CD4-positive, CD25-positive, alpha-beta regulatory T cell (primary cell): Measurements from ENCODE around the gene ZNF624. TPM values are rescaled to one million over a fixed set of nuclear protein-coding genes. Genes with fewer than 3 reads are reported as not detected.
"Not testable (repeated sequence)": the region's sequence is repeated elsewhere in the genome, so short reads cannot be mapped to it uniquely, and the experiment has no call there.

Source experiments
- ATAC-seq, 2 donors: fragments of 150-1000 bp; cut with Tn5 transposase; one replicate each; pipeline ENCODE4 v1.10.0; 2021; ENCODE audit warnings: low read depth in 2 of 2, moderate number of reproducible peaks in 2 of 2, moderate library complexity in 1 of 2
- DNase-seq, 3 donors: peaks; one replicate each; pipeline versions ENCODE4 v3.0.0 to v3.0.0-alpha.2; 2012 to 2022; ENCODE audit warnings: mixed read lengths in 1 of 3
- H3K27ac ChIP-seq: one replicate; pipeline ENCODE4 v1.7.0; 2013; ENCODE audit warnings: mild to moderate bottlenecking, low read length; ENCODE audit not compliant: insufficient read depth, poor library complexity, severe bottlenecking
- H3K27me3 ChIP-seq: one replicate; pipeline ENCODE4 v1.7.0; 2013; ENCODE audit warnings: low read length; ENCODE audit not compliant: control insufficient read depth, insufficient read depth
- H3K36me3 ChIP-seq: one replicate; pipeline ENCODE4 v1.7.0; 2013; ENCODE audit warnings: mild to moderate bottlenecking, low read length, moderate library complexity; ENCODE audit not compliant: control insufficient read depth, insufficient read depth
- H3K4me1 ChIP-seq: 2 replicates; pipeline ENCODE4 v1.7.0; 2013; ENCODE audit warnings: mild to moderate bottlenecking, low read length; ENCODE audit not compliant: insufficient read depth, control insufficient read depth, poor library complexity, severe bottlenecking
- H3K4me3 ChIP-seq: one replicate; pipeline ENCODE4 v1.7.0; 2013; ENCODE audit warnings: low read depth, mild to moderate bottlenecking, low read length, moderate library complexity
- H3K9me3 ChIP-seq, 2 experiments: 1 replicate in 1 of 2; 2 replicates in 1 of 2; pipeline ENCODE4 v1.7.0; 2013; ENCODE audit warnings: low read length in 2 of 2, mild to moderate bottlenecking in 1 of 2, moderate library complexity in 1 of 2; ENCODE audit not compliant: control insufficient read depth in 2 of 2
- H3K27ac Mint-ChIP-seq, 3 donors: one replicate each; pipeline ENCODE4 v1.8.0; 2020 to 2022; ENCODE audit warnings: mild to moderate bottlenecking in 3 of 3, mixed read lengths in 3 of 3, moderate library complexity in 2 of 3
- H3K27me3 Mint-ChIP-seq: one replicate; pipeline ENCODE4 v1.8.0; 2022; ENCODE audit warnings: mild to moderate bottlenecking, mixed read lengths
- H3K36me3 Mint-ChIP-seq: one replicate; pipeline ENCODE4 v1.8.0; 2020; ENCODE audit warnings: mixed read lengths
- H3K4me1 Mint-ChIP-seq, 4 donors: one replicate each; pipeline ENCODE4 v1.8.0; 2020 to 2022; ENCODE audit warnings: mixed read lengths in 4 of 4, mild to moderate bottlenecking in 1 of 4
- H3K4me3 Mint-ChIP-seq, 4 donors: one replicate each; pipeline ENCODE4 v1.8.0; 2020 to 2022; ENCODE audit warnings: mild to moderate bottlenecking in 4 of 4, mixed read lengths in 4 of 4, moderate library complexity in 3 of 4
- H3K9me3 Mint-ChIP-seq, 7 donors: one replicate each; pipeline ENCODE4 v1.8.0; 2020 to 2022; ENCODE audit warnings: mixed read lengths in 7 of 7, mild to moderate bottlenecking in 3 of 7, moderate library complexity in 2 of 7
- polyA plus RNA-seq, 4 donors: library from polyadenylated mRNA; unstranded; fragments of 300-500 nt; fragmentation: Illumina TruSeq; gene quantifications; one replicate each; pipeline ENCODE4 v1.2.3, GENCODE V29; 2021
- total RNA-seq: library from RNA; stranded (reverse); gene quantifications from one replicate; pipeline ENCODE4 v1.2.3, GENCODE V29; 2022

The ZNF624 gene
- total RNA-seq (4.4 TPM), polyA plus RNA-seq (1 to 10 TPM; 2.5 to 6.2 (median 3.9) TPM)

- H3K27ac ChIP-seq: no peak within 1 kb of the TSS
- Mint-ChIP-seq H3K36me3 (peaks cover 6% of the 10 kb centered on the region), H3K4me3 (peak within 1 kb of the TSS; percentile 80 to 94 (median 88)), H3K27ac (peak within 1 kb of the TSS in 2 of 3 donors; percentile 15 to 18), H3K9me3 (no peaks in the 10 kb centered on the region), H3K27me3 (peaks cover 20% of the 10 kb centered on the region), H3K4me1 (peaks cover 10 to 24% (median 17%) of the 10 kb centered on the region in 4 donors)
- H3K36me3 ChIP-seq: peaks cover 4% of the 10 kb centered on the region
- peak within 1 kb of the TSS; percentile 93 for H3K4me3 ChIP-seq
- H3K4me1 ChIP-seq: peaks cover 19% of the 10 kb centered on the region
- peak; percentile 77 to 86 (median 82) for DNase-seq
- peak; percentile 95 to 97 for ATAC-seq
- H3K9me3 ChIP-seq: no peaks in the 10 kb centered on the region
- peaks cover 6% of the 10 kb centered on the region for H3K27me3 ChIP-seq
Observed at GRCh38 chr17:16653367-16654041, at the start of gene ZNF624. ZNF624 (minus strand) TSS chr17:16653850.

GRCh38 chr17:16697603-16698002 lies 44.0 kb upstream of the ZNF624 start:
- not testable (repeated sequence) for H3K27ac Mint-ChIP-seq, H3K36me3 ChIP-seq, ATAC-seq, H3K4me3 Mint-ChIP-seq, H3K27ac ChIP-seq, H3K27me3 ChIP-seq, DNase-seq, H3K4me3 ChIP-seq, H3K27me3 Mint-ChIP-seq, H3K9me3 ChIP-seq, H3K4me1 Mint-ChIP-seq, H3K4me1 ChIP-seq, H3K9me3 Mint-ChIP-seq, H3K36me3 Mint-ChIP-seq

GRCh38 chr17:16690447-16690846 lies 36.8 kb upstream of the ZNF624 start:
- H3K27ac Mint-ChIP-seq, H3K27ac ChIP-seq, H3K4me1 ChIP-seq, H3K4me1 Mint-ChIP-seq, H3K27me3 Mint-ChIP-seq, H3K9me3 Mint-ChIP-seq, H3K4me3 ChIP-seq, DNase-seq, H3K36me3 ChIP-seq, H3K27me3 ChIP-seq, H3K36me3 Mint-ChIP-seq, H3K9me3 ChIP-seq: not testable (repeated sequence)
- ATAC-seq: peak in 1 of 2 donors; percentile 20
- peak overlapping the region in 1 of 4 donors; percentile 68 for H3K4me3 Mint-ChIP-seq

- peak within 1 kb of the TSS in 1 of 4 donors; percentile 68 for H3K4me3 Mint-ChIP-seq
- H3K9me3 ChIP-seq, H3K4me1 ChIP-seq, H3K9me3 Mint-ChIP-seq, H3K4me3 ChIP-seq, H3K36me3 Mint-ChIP-seq, H3K27me3 ChIP-seq, H3K36me3 ChIP-seq, H3K27me3 Mint-ChIP-seq, H3K4me1 Mint-ChIP-seq, H3K27ac ChIP-seq, H3K27ac Mint-ChIP-seq: not testable (repeated sequence)
- DNase-seq (peak in 2 of 3 donors; percentile 34 to 48), ATAC-seq (peak; percentile 34 to 78)
Observed at GRCh38 chr17:16689731-16690281, 36.2 kb upstream of the ZNF624 start, which contains the start of gene CCDC144A. CCDC144A (plus strand) TSS chr17:16690241; CDS start chr17:16690401, 160 bp downstream.

GRCh38 chr17:16687151-16687550 lies 33.5 kb upstream of the ZNF624 start:
- peaks cover 16% of the 10 kb centered on the region for H3K27me3 Mint-ChIP-seq
- not testable (repeated sequence) for H3K4me3 Mint-ChIP-seq, H3K27ac Mint-ChIP-seq, H3K9me3 Mint-ChIP-seq, H3K27ac ChIP-seq, H3K4me3 ChIP-seq, H3K27me3 ChIP-seq, ATAC-seq, H3K9me3 ChIP-seq, H3K36me3 ChIP-seq, H3K36me3 Mint-ChIP-seq, H3K4me1 ChIP-seq, H3K4me1 Mint-ChIP-seq, DNase-seq

- not testable (repeated sequence) for H3K4me1 ChIP-seq, H3K27ac ChIP-seq, H3K36me3 Mint-ChIP-seq, H3K4me1 Mint-ChIP-seq, H3K9me3 ChIP-seq, H3K36me3 ChIP-seq, DNase-seq, H3K9me3 Mint-ChIP-seq, H3K27me3 ChIP-seq, H3K4me3 ChIP-seq, H3K27ac Mint-ChIP-seq, H3K4me3 Mint-ChIP-seq, ATAC-seq
- H3K27me3 Mint-ChIP-seq: peaks cover 27% of the 10 kb centered on the region
Observed at GRCh38 chr17:16686019-16686418, 32.4 kb upstream of the ZNF624 start.

- not testable (repeated sequence) for H3K27ac ChIP-seq, H3K9me3 ChIP-seq, H3K27ac Mint-ChIP-seq, DNase-seq, H3K4me3 ChIP-seq, H3K36me3 ChIP-seq, H3K36me3 Mint-ChIP-seq, H3K4me1 ChIP-seq, H3K9me3 Mint-ChIP-seq, H3K27me3 ChIP-seq, H3K4me1 Mint-ChIP-seq, ATAC-seq
- Mint-ChIP-seq H3K4me3 (peak overlapping the region in 1 of 4 donors; percentile 2), H3K27me3 (peaks cover 35% of the 10 kb centered on the region)
Observed at GRCh38 chr17:16683290-16684138, 29.9 kb upstream of the ZNF624 start.
